Measurements from ENCODE around the gene UMODL1. TPM values are rescaled to one million over a fixed set of nuclear protein-coding genes. Genes with fewer than 3 reads are reported as not detected.

The UMODL1 gene
- total RNA-seq, 3 donors from 2014 or later (not counting 1 experiment from before 2014, with no cell fraction given) = 0.14 to 0.28 TPM; not detected in 1

- 83% methylated on average over 24 of the region's 24 CpGs for WGBS (ENCODE audit: insufficient coverage)
- no peak for ATAC-seq
- Mint-ChIP-seq H3K9me3 (no peaks in the 10 kb centered on the region), H3K4me3 (no peak overlapping the region), H3K27ac (no peak overlapping the region), H3K27me3 (ENCODE audit: low read depth in 2 of 2) (peaks cover 33 to 36% of the 10 kb centered on the region in 2 donors), H3K4me1 (peaks cover 4 to 7% of the 10 kb centered on the region in 2 donors), H3K36me3 (no peaks in the 10 kb centered on the region)
- Histone ChIP-seq H3K4me1 (ENCODE audit: control insufficient read depth, insufficient read depth, low read length) (peaks cover 13% of the 10 kb centered on the region), H3K4me3 (ENCODE audit: low read length) (no peak overlapping the region), H3K9me3 (ENCODE audit: control insufficient read depth, insufficient read depth, low read length) (no peaks in the 10 kb centered on the region), H3K36me3 (ENCODE audit: control insufficient read depth, insufficient read depth, low read length) (no peaks in the 10 kb centered on the region), H3K27ac (ENCODE audit: low read length) (no peak overlapping the region), H3K27me3 (ENCODE audit: control insufficient read depth, insufficient read depth, low read length) (no peaks in the 10 kb centered on the region)
- intact Hi-C loops (cut with micrococcal nuclease) = loop anchor here (10.0 kb wide), 1 partner anchor 496 kb away; no protein-coding TSS in a partner anchor
- TF ChIP-seq CTCF (IDR thresholded peaks at IDR 0.05) = no peak
- no peak for DNase-seq
These were observed 39.8 kb downstream of the UMODL1 start for GRCh38 chr21:42110691-42111469.

DNA sequence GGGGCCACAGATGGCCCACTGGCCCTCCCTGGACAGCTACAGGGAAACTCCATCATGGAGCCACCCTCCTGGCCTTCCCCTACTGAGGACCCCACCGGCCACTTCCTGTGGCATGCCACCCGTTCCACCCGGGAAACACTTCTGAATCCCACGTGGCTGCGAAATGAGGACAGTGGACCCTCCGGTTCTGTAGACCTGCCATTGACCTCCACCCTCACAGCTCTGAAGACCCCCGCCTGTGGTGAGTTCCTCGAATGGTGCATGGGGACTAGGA lies 40.3 kb downstream of the UMODL1 start:
- WGBS (ENCODE audit: insufficient coverage) = 76% methylated on average over 8 of the region's 8 CpGs
- peaks cover 34 to 35% of the 10 kb centered on the region in 2 donors for H3K27me3 Mint-ChIP-seq (ENCODE audit: low read depth in 2 of 2)

DNA sequence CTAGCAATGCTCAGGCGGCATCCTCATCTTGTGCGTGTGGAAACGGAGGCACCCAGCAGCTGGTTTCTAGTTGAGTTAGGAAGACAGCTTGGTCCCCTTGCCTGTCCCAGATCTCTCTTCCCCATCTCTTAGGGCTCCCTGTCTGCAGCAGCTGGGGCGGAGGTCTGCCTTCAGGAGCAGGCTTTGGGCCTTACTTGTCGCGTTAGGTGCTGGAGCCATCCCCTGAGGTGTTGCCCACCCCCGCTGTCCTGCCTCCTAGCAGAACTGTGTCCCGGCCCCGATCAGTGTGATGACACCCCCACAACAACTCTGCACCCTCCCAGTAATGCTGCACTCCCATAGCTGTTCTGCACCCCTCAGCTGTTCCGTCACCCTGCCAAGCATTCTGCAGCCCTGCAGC lies 40.7 kb downstream of the UMODL1 start:
- H3K4me1 ChIP-seq (ENCODE audit: control insufficient read depth, insufficient read depth, low read length) = peaks cover 13% of the 10 kb centered on the region
- DNase-seq = no peak
- Mint-ChIP-seq H3K4me1 (peaks cover 4 to 7% of the 10 kb centered on the region in 2 donors), H3K4me3 (no peak overlapping the region), H3K27ac (no peak overlapping the region), H3K27me3 (ENCODE audit: low read depth in 2 of 2) (peaks cover 34 to 39% of the 10 kb centered on the region in 2 donors), H3K36me3 (no peaks in the 10 kb centered on the region), H3K9me3 (no peaks in the 10 kb centered on the region)
- no peak for TF ChIP-seq CTCF (IDR thresholded peaks at IDR 0.05)
- H3K27ac ChIP-seq (ENCODE audit: low read length) = no peak overlapping the region
- H3K36me3 ChIP-seq (ENCODE audit: control insufficient read depth, insufficient read depth, low read length) = no peaks in the 10 kb centered on the region
- H3K27me3 ChIP-seq (ENCODE audit: control insufficient read depth, insufficient read depth, low read length) = no peaks in the 10 kb centered on the region
- no peak overlapping the region for H3K4me3 ChIP-seq (ENCODE audit: low read length)
- H3K9me3 ChIP-seq (ENCODE audit: control insufficient read depth, insufficient read depth, low read length) = no peaks in the 10 kb centered on the region
- intact Hi-C loops (cut with micrococcal nuclease) = loop anchor here (10.0 kb wide), 1 partner anchor 497 kb away; no protein-coding TSS in a partner anchor
- WGBS (ENCODE audit: insufficient coverage) = 94% methylated on average over 10 of the region's 10 CpGs
- ATAC-seq = no peak

More for the DNA sequence above, 40.3 kb downstream of the UMODL1 start:
- no peak overlapping the region for H3K4me3 ChIP-seq (ENCODE audit: low read length)
- H3K4me1 ChIP-seq (ENCODE audit: control insufficient read depth, insufficient read depth, low read length) = peaks cover 13% of the 10 kb centered on the region
- Mint-ChIP-seq H3K27ac (no peak overlapping the region), H3K4me3 (no peak overlapping the region), H3K4me1 (peaks cover 4 to 7% of the 10 kb centered on the region in 2 donors), H3K36me3 (no peaks in the 10 kb centered on the region), H3K9me3 (no peaks in the 10 kb centered on the region)
- intact Hi-C loops (cut with micrococcal nuclease) = loop anchor here (10.0 kb wide), 1 partner anchor 497 kb away; no protein-coding TSS in a partner anchor
- no peaks in the 10 kb centered on the region for H3K27me3 ChIP-seq (ENCODE audit: control insufficient read depth, insufficient read depth, low read length)
- no peaks in the 10 kb centered on the region for H3K36me3 ChIP-seq (ENCODE audit: control insufficient read depth, insufficient read depth, low read length)
- H3K27ac ChIP-seq (ENCODE audit: low read length) = no peak overlapping the region
- H3K9me3 ChIP-seq (ENCODE audit: control insufficient read depth, insufficient read depth, low read length) = no peaks in the 10 kb centered on the region
- no peak for DNase-seq
- ATAC-seq = no peak
- no peak for TF ChIP-seq CTCF (IDR thresholded peaks at IDR 0.05)
